ENCODE results near the gene TAOK1.

The TAOK1 gene

DNA sequence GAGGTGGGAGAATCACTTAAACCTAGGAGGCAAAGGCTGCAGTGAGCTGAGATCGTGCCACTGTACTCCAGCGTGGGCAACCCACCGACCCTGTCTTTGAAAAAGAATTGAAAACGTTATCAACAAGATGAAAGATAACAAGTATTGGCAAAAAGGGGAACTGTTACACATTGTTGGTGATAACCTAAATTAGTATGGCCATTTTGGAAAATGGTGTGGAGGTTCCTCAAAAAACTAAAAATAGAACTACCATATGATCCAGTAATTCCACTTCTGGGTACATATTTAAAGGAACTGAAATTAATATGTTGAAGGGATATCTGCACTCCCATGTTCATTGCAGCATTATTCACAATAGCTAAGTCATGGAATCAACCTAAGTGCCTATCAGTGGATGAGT lies 115.7 kb downstream of the TAOK1 start:
- no peak overlapping the region for H3K9ac ChIP-seq (ENCODE audit: low read length)
- H3K27me3 ChIP-seq (ENCODE audit: control insufficient read depth, insufficient read depth, low read length) = no peaks in the 10 kb centered on the region
- no peak overlapping the region for H3K4me3 ChIP-seq (ENCODE audit: low read length)
- no peaks in the 10 kb centered on the region for H3K9me3 ChIP-seq (ENCODE audit: control insufficient read depth, low read depth, low read length)
- no peaks in the 10 kb centered on the region for H3K4me1 ChIP-seq (ENCODE audit: control insufficient read depth, low read depth, low read length)
- H3K27ac ChIP-seq (ENCODE audit: low read length) = no peak overlapping the region
- peaks cover 53% of the 10 kb centered on the region for H3K36me3 ChIP-seq (ENCODE audit: control insufficient read depth, low read depth, low read length)

DNA sequence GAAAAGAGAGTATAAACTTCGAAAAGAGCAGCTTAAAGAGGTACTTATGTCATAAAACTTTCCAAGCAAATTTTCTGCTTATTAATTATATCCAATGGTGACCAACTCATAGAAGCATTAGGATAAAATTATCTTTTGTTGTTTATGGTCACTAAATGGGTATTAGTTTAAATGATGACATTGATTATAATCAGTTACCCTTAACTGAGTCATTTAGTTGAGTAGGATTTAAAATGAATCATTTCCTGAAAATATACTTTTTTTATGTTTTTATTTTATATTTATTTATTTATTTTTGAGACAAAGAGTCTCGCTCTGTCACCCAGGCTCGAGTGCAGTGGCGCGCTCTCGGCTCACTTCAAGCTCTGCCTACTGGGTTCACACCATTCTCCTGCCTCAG lies 120.8 kb downstream of the TAOK1 start:
- Histone ChIP-seq H3K27me3 (ENCODE audit: control insufficient read depth, insufficient read depth, low read length) (no peaks in the 10 kb centered on the region), H3K27ac (ENCODE audit: low read length) (no peak overlapping the region), H3K9ac (ENCODE audit: low read length) (no peak overlapping the region), H3K9me3 (ENCODE audit: control insufficient read depth, low read depth, low read length) (no peaks in the 10 kb centered on the region), H3K36me3 (ENCODE audit: control insufficient read depth, low read depth, low read length) (peaks cover 51% of the 10 kb centered on the region), H3K4me1 (ENCODE audit: control insufficient read depth, low read depth, low read length) (no peaks in the 10 kb centered on the region), H3K4me3 (ENCODE audit: low read length) (no peak overlapping the region)

DNA sequence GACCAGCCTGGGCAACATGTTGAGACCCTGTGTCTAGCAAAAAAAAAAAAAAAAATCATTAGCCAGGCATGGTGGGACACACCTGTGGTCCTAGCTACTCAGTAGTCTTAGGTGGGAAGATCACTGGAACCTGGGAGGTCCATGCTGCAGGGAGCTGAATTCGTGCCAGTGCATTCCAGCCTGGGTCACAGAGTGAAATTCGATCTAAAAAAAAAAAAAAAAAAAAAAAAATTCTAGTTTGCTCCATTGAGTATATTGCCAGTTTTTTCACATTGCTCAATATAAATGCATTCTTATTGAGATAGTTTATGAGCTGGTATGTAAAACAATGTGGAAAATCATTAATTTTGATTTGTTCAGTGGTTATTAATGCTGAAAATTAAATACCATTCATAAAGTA lies 124.6 kb downstream of the TAOK1 start:
- H3K27ac ChIP-seq (ENCODE audit: low read length) = no peak overlapping the region
- H3K27me3 ChIP-seq (ENCODE audit: control insufficient read depth, insufficient read depth, low read length) = no peaks in the 10 kb centered on the region
- H3K36me3 ChIP-seq (ENCODE audit: control insufficient read depth, low read depth, low read length) = peaks cover 47% of the 10 kb centered on the region
- no peaks in the 10 kb centered on the region for H3K4me1 ChIP-seq (ENCODE audit: control insufficient read depth, low read depth, low read length)
- no peaks in the 10 kb centered on the region for H3K9me3 ChIP-seq (ENCODE audit: control insufficient read depth, low read depth, low read length)
- H3K4me3 ChIP-seq (ENCODE audit: low read length) = no peak overlapping the region
- no peak overlapping the region for H3K9ac ChIP-seq (ENCODE audit: low read length)

DNA sequence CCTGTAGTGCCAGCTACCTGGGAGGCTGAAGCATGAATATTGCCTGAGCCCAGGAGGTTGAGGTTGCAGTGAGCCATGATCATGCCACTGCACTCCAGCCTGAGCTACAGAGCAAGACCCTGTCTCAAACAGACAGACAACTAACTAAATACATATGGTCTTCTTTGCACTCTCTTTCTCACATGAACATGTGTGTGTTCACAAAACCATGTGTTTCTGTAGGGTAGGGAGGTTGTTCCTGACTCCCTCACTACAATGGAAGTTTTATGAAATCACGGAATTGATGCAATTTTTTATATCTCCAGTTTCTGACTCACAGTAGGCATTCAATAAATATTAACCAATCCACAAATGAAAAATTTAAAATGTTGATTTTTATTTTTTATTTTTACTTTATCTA lies 128.2 kb downstream of the TAOK1 start:
- H3K4me3 ChIP-seq (ENCODE audit: low read length) = no peak overlapping the region
- no peak overlapping the region for H3K27ac ChIP-seq (ENCODE audit: low read length)
- H3K9me3 ChIP-seq (ENCODE audit: control insufficient read depth, low read depth, low read length) = no peaks in the 10 kb centered on the region
- H3K4me1 ChIP-seq (ENCODE audit: control insufficient read depth, low read depth, low read length) = no peaks in the 10 kb centered on the region
- H3K36me3 ChIP-seq (ENCODE audit: control insufficient read depth, low read depth, low read length) = peaks cover 60% of the 10 kb centered on the region
- no peaks in the 10 kb centered on the region for H3K27me3 ChIP-seq (ENCODE audit: control insufficient read depth, insufficient read depth, low read length)
- no peak overlapping the region for H3K9ac ChIP-seq (ENCODE audit: low read length)

DNA sequence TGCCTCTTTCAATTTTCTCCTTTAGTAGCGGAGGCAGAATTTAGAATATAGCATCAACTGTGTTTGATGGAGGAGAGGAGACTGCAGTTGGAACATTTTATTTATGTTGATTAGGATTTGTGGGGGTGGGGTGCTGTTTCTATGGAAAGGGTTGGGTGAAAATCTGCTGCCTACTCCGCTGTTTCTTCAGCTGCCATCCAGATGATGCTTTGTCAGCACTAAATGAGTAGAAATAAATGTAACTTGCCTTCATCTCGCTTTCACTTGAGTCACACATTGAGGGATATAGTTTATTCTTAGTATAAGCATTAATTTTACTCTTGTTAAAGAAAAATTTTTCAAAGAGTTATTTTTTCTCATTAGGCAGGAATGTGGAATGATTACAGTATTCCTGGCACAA lies 134.5 kb downstream of the TAOK1 start:
- Histone ChIP-seq H3K27ac (ENCODE audit: low read length) (no peak overlapping the region), H3K9me3 (ENCODE audit: control insufficient read depth, low read depth, low read length) (no peaks in the 10 kb centered on the region), H3K9ac (ENCODE audit: low read length) (no peak overlapping the region), H3K36me3 (ENCODE audit: control insufficient read depth, low read depth, low read length) (peaks cover 51% of the 10 kb centered on the region), H3K4me3 (ENCODE audit: low read length) (no peak overlapping the region), H3K27me3 (ENCODE audit: control insufficient read depth, insufficient read depth, low read length) (no peaks in the 10 kb centered on the region), H3K4me1 (ENCODE audit: control insufficient read depth, low read depth, low read length) (no peaks in the 10 kb centered on the region)

DNA sequence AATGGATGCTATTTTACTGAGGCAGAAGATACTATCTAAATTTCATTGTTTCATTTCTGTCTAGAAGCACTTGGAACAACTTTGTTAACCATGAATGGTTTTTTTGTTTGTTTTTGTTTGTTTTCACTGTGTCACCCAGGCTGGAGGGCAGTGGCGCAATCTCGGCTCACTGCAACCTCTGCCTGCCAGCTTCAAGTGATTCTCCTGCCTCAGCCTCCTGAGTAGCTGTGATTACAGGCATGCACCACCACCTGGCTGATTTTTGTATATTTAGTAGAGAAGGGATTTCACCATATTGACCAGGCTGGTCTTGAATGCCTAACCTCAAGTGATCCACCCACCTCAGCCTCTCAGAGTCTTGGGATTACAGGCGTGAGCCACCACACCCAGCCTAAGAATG lies 136.2 kb downstream of the TAOK1 start:
- no peaks in the 10 kb centered on the region for H3K27me3 ChIP-seq (ENCODE audit: control insufficient read depth, insufficient read depth, low read length)
- H3K36me3 ChIP-seq (ENCODE audit: control insufficient read depth, low read depth, low read length) = peaks cover 47% of the 10 kb centered on the region
- H3K9me3 ChIP-seq (ENCODE audit: control insufficient read depth, low read depth, low read length) = no peaks in the 10 kb centered on the region
- no peak overlapping the region for H3K4me3 ChIP-seq (ENCODE audit: low read length)
- no peaks in the 10 kb centered on the region for H3K4me1 ChIP-seq (ENCODE audit: control insufficient read depth, low read depth, low read length)
- no peak overlapping the region for H3K27ac ChIP-seq (ENCODE audit: low read length)
- no peak overlapping the region for H3K9ac ChIP-seq (ENCODE audit: low read length)

DNA sequence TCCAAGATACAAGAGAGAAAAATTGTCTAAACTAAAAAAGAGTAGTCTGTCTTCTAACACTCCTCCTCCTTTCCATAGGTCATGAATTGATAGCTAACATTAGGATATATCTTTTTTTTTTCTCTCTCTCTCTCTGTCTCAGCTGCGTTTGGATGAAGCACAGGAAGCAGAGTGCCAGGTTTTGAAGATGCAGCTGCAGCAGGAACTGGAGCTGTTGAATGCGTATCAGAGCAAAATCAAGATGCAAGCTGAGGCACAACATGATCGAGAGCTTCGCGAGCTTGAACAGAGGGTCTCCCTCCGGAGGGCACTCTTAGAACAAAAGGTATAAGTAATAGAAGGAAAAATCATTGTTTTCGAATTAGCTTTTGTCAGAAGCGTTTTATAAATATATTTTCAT lies 143.8 kb downstream of the TAOK1 start:
- Histone ChIP-seq H3K9ac (ENCODE audit: low read length) (no peak overlapping the region), H3K36me3 (ENCODE audit: control insufficient read depth, low read depth, low read length) (peaks cover 48% of the 10 kb centered on the region), H3K27ac (ENCODE audit: low read length) (no peak overlapping the region), H3K4me1 (ENCODE audit: control insufficient read depth, low read depth, low read length) (no peaks in the 10 kb centered on the region), H3K4me3 (ENCODE audit: low read length) (no peak overlapping the region), H3K9me3 (ENCODE audit: control insufficient read depth, low read depth, low read length) (no peaks in the 10 kb centered on the region), H3K27me3 (ENCODE audit: control insufficient read depth, insufficient read depth, low read length) (no peaks in the 10 kb centered on the region)

DNA sequence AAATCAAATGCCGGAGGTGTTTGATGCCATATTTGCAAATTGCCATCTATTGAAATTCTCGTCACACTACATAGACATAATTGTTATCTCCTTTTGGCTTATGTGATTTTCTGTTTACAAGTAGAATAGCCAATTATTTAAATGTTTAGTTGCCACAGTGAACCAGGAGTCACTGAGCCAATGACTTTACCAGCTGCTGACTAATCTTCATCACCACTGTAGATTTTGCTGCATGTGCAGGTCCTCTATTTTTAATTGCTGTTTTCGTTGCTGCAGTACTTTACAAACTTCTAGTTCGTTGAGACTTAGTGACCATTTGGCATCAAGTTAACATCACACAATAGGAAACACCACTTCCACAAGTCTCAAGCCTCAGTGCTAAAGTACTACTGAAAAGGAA lies 153.9 kb downstream of the TAOK1 start:
- Histone ChIP-seq H3K27ac (ENCODE audit: low read length) (no peak overlapping the region), H3K4me3 (ENCODE audit: low read length) (no peak overlapping the region), H3K36me3 (ENCODE audit: control insufficient read depth, low read depth, low read length) (peaks cover 34% of the 10 kb centered on the region), H3K9ac (ENCODE audit: low read length) (no peak overlapping the region), H3K9me3 (ENCODE audit: control insufficient read depth, low read depth, low read length) (no peaks in the 10 kb centered on the region), H3K27me3 (ENCODE audit: control insufficient read depth, insufficient read depth, low read length) (no peaks in the 10 kb centered on the region), H3K4me1 (ENCODE audit: control insufficient read depth, low read depth, low read length) (no peaks in the 10 kb centered on the region)

DNA sequence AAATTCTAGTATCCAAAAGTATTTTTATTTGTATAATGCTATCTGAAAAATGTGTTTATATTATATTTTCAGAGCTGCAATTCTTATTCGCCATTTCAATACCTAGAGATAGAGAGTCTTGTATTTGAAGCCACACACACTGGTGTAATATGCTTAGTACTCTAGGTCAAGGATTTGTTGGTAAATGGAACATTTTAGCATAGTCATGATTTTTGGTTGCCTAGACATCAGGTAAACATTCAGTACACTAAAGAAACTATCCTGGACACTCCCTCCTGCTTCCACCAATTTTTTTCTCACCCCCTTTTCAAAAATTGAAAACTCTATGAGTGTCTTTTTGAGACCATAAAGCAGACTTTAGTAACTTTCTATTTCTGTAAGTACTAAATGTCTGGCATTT lies 155.9 kb downstream of the TAOK1 start:
- peaks cover 28% of the 10 kb centered on the region for H3K36me3 ChIP-seq (ENCODE audit: control insufficient read depth, low read depth, low read length)
- no peaks in the 10 kb centered on the region for H3K27me3 ChIP-seq (ENCODE audit: control insufficient read depth, insufficient read depth, low read length)
- H3K27ac ChIP-seq (ENCODE audit: low read length) = no peak overlapping the region

DNA sequence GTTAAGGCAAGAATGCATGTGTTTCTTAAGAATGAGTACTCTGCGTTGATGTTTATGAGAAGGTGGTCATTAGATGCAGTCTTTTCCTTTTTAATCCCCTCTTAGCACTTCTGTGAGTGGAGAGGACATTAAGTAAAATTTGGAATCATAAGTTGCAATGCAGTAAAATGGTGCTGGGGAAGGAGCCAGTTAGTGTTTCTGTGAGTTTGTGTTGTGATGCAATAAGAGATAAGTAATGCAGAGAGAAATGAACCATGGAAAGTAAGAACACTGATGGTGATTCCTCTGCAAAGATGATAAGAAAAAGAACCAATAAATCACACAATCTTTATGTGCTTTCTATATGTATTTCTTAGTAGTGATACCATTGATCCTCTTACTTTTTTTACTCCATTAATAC lies 156.7 kb downstream of the TAOK1 start:
- Histone ChIP-seq H3K27me3 (ENCODE audit: control insufficient read depth, insufficient read depth, low read length) (no peaks in the 10 kb centered on the region), H3K36me3 (ENCODE audit: control insufficient read depth, low read depth, low read length) (peaks cover 28% of the 10 kb centered on the region), H3K9ac (ENCODE audit: low read length) (no peak overlapping the region), H3K4me3 (ENCODE audit: low read length) (no peak overlapping the region), H3K9me3 (ENCODE audit: control insufficient read depth, low read depth, low read length) (no peaks in the 10 kb centered on the region), H3K27ac (ENCODE audit: low read length) (no peak overlapping the region), H3K4me1 (ENCODE audit: control insufficient read depth, low read depth, low read length) (no peaks in the 10 kb centered on the region)

More for the DNA sequence above, 155.9 kb downstream of the TAOK1 start:
- Histone ChIP-seq H3K9me3 (ENCODE audit: control insufficient read depth, low read depth, low read length) (no peaks in the 10 kb centered on the region), H3K9ac (ENCODE audit: low read length) (no peak overlapping the region), H3K4me3 (ENCODE audit: low read length) (no peak overlapping the region), H3K4me1 (ENCODE audit: control insufficient read depth, low read depth, low read length) (no peaks in the 10 kb centered on the region)

DNA sequence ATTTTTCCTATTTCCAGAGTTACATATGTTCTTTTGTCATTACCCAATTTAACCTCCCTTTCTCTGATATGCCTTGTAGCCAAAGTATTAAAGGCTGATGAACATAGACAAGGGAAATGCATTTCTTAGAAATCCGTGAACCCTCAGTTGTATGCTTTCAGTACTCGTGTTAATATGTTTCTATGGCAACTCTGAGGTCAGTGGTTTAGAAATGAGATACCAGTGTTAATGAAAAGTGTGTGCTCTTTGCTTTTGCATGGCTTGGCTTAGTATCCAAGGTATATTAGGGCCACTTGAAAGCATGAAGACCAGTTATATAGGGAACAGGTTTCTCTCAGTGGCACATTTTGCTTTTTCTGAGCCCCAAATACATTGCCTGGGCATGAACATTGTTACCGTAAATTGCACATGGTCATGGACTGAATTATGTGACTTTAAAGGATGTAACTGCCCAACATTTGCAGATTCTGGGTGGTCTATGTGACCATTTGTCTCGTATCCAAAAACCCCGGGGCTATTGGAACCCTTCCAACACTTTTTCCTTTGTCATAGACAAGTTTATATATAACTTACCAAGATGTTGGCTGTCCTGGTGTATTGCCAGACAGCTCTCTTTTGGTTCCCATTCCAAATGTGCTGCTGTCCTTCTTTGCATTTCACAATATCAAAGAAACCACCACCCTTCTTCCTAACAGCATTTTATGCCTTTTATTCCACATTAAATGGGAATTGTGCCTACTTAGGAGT lies 159.2 kb downstream of the TAOK1 start:
- Histone ChIP-seq H3K4me3 (ENCODE audit: low read length) (no peak overlapping the region), H3K9ac (ENCODE audit: low read length) (no peak overlapping the region), H3K36me3 (ENCODE audit: control insufficient read depth, low read depth, low read length) (peaks cover 8% of the 10 kb centered on the region), H3K4me1 (ENCODE audit: control insufficient read depth, low read depth, low read length) (no peaks in the 10 kb centered on the region), H3K9me3 (ENCODE audit: control insufficient read depth, low read depth, low read length) (no peaks in the 10 kb centered on the region), H3K27me3 (ENCODE audit: control insufficient read depth, insufficient read depth, low read length) (no peaks in the 10 kb centered on the region), H3K27ac (ENCODE audit: low read length) (no peak overlapping the region)

DNA sequence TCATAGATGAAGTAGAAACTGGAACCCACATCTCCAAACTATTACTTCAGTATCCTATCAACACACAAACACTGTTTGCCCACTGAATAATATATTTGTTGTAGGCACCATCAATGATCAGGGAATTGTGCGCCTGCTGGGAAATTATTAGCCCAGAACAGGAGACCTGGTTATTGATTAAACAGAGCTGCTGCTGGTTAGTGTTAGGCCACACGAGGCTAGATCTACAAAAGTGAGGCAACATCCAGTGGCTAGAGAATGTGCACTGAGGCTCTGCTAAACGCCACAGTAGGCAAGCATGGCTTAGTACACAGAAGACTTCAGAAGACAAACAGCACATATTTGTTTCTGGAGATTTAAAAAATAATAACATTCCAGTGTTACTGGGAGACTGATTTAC lies 165.7 kb downstream of the TAOK1 start:
- no peaks in the 10 kb centered on the region for H3K9me3 ChIP-seq (ENCODE audit: control insufficient read depth, low read depth, low read length)
- H3K27me3 ChIP-seq (ENCODE audit: control insufficient read depth, insufficient read depth, low read length) = no peaks in the 10 kb centered on the region
- H3K4me1 ChIP-seq (ENCODE audit: control insufficient read depth, low read depth, low read length) = no peaks in the 10 kb centered on the region
- no peak overlapping the region for H3K9ac ChIP-seq (ENCODE audit: low read length)
- no peaks in the 10 kb centered on the region for H3K36me3 ChIP-seq (ENCODE audit: control insufficient read depth, low read depth, low read length)
- H3K4me3 ChIP-seq (ENCODE audit: low read length) = no peak overlapping the region
- no peak overlapping the region for H3K27ac ChIP-seq (ENCODE audit: low read length)
